ENCODE data around the gene RAD21L1.

DNA sequence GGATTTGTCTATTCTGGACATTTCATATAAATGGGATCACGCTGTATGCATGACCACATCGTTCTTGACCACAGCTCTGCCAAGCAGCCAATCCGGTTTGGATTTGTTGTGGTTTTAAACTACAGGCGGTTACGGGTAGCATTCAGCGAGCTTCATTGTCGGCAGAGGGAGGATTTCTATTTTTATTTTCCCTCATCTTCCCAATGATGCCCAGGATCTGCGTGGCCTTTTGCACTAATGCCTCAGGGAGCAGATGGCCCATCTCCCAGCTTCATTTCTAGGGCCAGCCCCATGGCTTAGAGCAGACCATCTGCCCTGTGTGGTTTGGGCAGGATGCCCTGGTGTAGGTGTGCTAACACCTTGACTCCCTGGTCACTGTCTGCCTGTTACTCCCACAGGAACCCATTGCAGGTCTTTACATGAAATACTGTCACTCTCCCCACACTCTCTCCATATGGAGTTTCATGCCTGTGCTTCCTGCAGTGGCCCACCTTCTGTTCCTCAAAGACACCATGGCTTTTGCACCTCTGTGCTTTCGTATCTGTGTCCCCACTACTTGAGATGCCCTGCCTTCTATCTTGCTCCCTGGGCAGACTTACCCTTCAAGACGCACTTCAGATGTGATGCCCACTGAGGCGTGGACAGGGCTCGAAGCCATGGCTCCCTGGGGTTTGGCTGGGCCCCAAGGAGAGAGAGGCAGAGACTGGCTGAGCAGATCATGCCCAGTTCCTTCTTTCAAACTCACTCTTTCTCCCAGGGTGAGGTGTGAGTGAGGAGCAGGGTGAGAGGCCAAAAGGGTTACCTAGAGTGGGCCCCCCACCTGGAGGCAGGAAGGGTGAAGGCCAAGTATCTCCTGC, 77.1 kb downstream of the RAD21L1 start:
- TF ChIP-seq, protein P1, sequence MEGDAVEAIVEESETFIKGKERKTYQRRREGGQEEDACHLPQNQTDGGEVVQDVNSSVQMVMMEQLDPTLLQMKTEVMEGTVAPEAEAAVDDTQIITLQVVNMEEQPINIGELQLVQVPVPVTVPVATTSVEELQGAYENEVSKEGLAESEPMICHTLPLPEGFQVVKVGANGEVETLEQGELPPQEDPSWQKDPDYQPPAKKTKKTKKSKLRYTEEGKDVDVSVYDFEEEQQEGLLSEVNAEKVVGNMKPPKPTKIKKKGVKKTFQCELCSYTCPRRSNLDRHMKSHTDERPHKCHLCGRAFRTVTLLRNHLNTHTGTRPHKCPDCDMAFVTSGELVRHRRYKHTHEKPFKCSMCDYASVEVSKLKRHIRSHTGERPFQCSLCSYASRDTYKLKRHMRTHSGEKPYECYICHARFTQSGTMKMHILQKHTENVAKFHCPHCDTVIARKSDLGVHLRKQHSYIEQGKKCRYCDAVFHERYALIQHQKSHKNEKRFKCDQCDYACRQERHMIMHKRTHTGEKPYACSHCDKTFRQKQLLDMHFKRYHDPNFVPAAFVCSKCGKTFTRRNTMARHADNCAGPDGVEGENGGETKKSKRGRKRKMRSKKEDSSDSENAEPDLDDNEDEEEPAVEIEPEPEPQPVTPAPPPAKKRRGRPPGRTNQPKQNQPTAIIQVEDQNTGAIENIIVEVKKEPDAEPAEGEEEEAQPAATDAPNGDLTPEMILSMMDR (IDR thresholded peaks at IDR 0.05; ENCODE audit: control extremely low read depth in 1 of 3, insufficient read depth in 1 of 3, low read depth in 1 of 3, low read length in 3 of 3): no peak
- TF ChIP-seq FOSL1 (IDR thresholded peaks at IDR 0.05; ENCODE audit: insufficient read depth, low read depth, low read length) (no peak), GABPA (IDR thresholded peaks at IDR 0.05; ENCODE audit: borderline replicate concordance, insufficient read depth, low read length) (no peak), SIN3A (conservative IDR thresholded peaks at IDR 0.05 in 1 of 2, IDR thresholded peaks at IDR 0.05 in 1 of 2; ENCODE audit: low read depth in 1 of 2, low read length in 2 of 2) (no peak), POLR2A (IDR thresholded peaks at IDR 0.05; ENCODE audit: control extremely low read depth in 1 of 2, low read depth in 2 of 2, low read length in 2 of 2) (no peak), BRCA1 (IDR thresholded peaks at IDR 0.05; ENCODE audit: low read depth, low read length) (no peak), JUND (IDR thresholded peaks at IDR 0.05; ENCODE audit: low read length) (no peak), TAF1 (IDR thresholded peaks at IDR 0.05; ENCODE audit: low read depth, low read length) (no peak), EP300 (IDR thresholded peaks at IDR 0.05; ENCODE audit: borderline replicate concordance in 1 of 2, low read depth in 2 of 2, low read length in 2 of 2) (no peak), SP1 (IDR thresholded peaks at IDR 0.05; ENCODE audit: low read depth, low read length) (no peak), GTF2F1 (IDR thresholded peaks at IDR 0.05; ENCODE audit: borderline replicate concordance, low read depth, low read length) (no peak), EZH2 (IDR thresholded peaks at IDR 0.05; ENCODE audit: low read depth, low read length, severe bottlenecking) (no peak), BCL11A (IDR thresholded peaks at IDR 0.05; ENCODE audit: low read depth in 2 of 2, low read length in 2 of 2) (no peak)
- TF ChIP-seq, protein P2, sequence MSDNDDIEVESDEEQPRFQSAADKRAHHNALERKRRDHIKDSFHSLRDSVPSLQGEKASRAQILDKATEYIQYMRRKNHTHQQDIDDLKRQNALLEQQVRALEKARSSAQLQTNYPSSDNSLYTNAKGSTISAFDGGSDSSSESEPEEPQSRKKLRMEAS (IDR thresholded peaks at IDR 0.05): no peak

Data from H1 (cell line).